Hippocampal formation (tissue), 2 donors: ENCODE measurements around the gene MYO10.
"Not testable (repeated sequence)": the region's sequence is repeated elsewhere in the genome, so short reads cannot be mapped to it uniquely, and the experiment has no call there.

Experiments used
- DNase-seq, 2 donors: peaks; one replicate each; lab custom pipeline; 2025; lab: John Stamatoyannopoulos, UW

MYO10 gene

DNA sequence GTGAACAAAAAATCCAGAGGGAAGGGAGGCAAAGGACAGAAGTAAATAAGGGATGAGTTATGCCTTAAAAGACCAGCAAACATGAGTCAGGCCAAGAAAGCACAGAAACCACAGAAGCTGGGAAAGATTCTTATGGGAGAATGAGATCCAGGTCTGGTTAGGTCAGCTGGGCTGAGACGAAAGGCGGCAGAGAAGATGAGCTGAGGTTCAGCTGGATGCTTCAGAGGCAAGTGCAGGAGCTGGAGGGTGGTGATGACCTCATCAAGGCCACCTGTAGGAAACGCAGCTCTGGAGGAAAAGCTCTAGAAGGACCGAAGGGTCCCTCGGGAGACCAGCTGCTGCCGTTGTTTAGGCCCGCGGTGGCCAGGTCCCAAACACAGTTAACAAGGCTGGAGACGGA, 152.0 kb downstream of the MYO10 start:
- no peak for DNase-seq

DNA sequence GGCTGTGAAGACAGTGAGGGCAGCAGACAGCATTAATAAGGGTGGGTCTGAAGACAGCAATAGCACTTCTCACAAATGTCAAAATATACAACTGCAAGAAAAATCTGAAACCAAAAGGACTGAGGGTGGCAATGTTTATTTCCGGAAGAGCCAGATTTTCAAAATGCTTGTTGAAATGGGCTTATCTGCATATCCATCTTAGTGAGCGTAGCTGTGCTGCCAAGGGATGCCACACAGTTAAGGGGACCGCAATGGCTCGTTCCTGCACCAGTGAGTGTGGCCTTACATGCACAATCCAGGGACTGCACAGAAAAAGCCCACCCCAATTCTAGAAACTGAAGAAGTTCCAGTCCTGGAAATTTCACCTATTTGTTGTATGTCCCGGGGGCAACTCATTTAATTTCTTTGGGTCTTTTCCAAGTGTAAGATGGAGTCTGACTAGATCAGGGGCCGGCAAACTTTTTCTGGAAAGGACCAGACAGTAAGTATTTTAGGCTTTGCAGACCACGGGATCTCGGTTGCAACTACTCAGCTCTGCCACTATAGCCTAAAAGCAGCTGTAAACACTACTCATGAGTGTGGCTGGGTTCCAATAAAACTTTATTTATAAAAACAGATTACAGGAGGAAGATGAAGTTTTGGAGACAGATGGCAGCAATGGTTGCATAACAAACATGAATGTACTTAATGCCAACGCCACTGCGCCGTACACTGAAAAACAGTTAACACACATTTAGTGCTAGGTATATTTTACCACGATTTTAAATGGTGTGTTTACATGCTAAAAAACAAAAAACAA, 154.1 kb downstream of the MYO10 start:
- DNase-seq: no peak

DNA sequence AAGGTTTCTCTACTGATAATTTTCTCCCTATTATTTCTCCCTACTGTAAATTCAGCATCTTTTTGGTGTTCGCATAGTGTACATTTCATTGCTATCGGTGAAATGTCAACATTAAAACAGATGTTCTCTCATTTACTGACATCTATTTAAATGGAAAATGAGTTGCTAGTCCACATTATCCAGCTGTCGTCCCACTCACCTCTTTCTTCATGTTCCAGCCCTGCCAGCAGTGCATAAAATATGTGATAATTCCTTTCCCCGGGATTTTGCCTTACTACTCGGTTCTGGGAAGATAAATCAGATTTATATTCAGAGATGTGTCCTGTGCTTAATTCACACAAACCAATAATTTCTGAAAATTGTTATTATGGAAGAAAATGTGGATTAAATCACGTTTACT, 155.8 kb downstream of the MYO10 start:
- DNase-seq: no peak

DNA sequence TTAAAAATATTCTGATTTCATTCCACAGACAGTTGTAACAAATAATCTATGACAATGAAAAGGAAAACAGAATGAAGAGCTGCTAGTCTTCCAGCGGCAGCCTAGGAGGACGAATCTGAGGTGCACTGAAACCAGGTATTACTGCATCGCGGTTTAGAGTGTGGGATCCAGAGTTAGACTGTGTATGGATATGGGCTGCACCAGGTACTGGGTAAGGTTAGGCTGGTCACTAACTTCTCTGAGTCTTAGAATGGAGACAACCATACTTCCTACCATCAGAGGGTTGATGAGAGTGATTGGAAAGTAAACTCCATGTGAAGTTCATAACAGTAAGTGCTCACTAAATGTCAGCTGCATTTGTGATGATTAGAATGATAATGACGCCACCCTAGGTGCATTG, 158.7 kb downstream of the MYO10 start:
- no peak for DNase-seq

DNA sequence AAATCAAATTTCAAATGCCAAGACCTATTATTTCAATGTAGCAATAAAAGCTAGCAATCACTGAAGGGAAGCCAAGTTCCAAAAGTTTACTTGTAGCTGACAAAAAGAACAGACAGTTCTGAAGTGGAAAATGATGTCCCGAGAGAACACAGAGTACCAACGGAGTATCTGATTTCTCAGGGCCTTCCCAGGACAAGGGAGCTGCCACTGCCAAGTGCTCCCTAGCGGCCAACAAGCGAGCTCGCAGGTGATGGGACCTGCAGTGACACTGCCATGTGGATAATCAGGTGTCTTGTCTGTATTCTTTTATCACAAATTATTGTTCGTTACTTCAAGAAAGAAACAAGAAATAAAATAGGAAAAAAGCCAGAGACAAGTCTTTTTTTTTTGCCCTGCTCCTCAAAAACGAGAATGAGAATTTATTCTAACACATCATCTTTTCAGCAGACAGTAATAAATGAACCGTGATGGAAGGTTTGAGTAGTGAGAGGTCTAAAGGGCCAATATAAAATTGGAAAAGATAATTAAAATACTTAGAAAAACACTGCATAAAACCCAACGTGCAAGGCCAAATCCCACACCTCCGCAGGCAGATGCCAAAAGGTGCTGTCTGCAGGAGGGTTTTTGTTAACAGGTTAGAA, 159.4 kb downstream of the MYO10 start:
- DNase-seq: peak; percentile 47 to 51

DNA sequence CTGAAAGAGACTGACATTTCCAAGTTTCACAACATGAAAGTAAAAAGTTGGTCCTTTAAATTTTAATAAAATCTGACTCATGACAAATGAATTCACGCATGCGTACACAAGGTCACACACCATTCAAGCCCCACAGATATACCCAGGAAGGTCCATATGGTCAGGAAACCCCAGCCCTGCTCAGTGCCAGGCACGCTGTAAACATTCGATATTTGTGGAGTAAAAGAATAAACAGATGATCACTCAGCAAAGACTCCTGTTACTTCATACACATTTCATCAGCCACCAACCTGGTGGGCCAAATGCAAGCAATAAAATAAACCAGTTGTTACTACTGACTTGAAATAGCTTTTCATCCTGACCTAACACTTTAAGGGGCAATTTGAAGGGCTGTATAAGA, 161.3 kb downstream of the MYO10 start:
- no peak for DNase-seq

DNA sequence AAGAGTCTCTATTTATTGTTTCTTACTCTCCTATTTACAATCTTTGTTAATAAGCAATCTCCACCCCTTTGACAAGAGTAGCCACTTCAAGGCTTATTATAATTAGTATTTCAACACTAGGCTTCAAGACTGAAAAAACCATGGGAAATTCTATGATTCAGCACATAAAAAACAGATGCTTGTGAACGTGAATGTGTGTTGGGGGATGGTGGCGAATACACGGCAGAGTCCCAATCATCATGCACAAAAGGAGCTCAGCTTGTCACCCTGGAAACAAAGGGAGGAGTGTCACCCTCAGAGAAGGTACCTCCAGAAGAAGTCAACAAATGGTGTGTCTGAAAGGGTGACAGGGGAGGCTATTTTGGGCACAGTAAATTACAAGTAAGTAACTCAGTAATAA, 162.1 kb downstream of the MYO10 start:
- no peak for DNase-seq

DNA sequence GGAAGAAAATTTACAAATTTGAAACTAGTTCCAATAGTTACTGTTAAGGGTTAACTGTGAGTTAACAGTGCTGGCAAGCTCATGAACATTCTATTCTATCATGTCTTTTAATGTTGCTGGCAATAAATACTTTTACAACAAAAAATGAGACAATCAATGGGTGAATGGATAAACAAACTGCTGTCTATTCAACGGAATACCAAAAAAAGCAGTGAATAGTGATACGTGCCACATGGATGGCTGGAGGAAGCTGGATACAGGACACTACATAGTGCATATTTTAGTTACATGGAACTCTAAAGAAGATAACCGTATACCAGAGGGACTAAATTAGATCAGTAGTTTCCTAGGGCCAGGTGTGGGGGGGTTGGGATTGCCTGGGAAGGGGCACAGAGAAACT, 163.5 kb downstream of the MYO10 start:
- DNase-seq: no peak

DNA sequence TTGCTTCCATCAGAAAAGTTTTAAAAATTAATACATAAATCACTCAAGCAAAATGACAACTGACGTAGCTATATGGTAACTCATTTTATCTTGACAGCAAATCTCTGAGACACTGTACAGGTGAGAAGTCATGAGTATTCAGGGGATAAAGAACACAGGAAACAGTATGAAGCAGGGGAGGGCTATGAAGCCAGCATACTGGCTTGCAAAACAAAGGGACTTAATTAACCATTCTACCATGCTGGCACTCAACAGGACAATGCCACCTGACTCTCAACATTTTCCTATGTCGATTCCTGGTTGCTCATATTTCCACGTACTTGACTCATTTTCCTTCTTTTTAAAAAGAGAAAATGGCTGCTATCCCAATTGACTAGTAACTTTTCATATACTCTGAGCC, 167.9 kb downstream of the MYO10 start:
- DNase-seq: no peak

DNA sequence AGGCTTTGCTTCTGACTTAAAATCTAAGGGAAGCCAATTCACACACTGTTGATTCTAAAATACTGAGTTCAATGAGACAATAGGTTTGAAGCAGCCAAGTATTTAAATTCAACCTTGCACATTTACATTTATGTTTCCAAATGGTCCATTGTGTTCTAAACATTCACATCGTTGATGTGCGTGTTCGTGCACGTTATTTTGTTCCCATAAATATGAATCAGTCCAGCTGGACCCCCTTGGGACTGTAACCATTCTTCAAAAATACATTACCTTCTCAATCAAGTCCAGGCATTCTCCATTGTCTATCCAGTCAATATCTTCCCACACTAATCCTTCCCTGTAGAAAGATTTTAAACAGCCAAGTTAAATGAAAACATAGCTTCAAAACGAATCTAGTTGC, 172.9 kb downstream of the MYO10 start:
- no peak for DNase-seq

DNA sequence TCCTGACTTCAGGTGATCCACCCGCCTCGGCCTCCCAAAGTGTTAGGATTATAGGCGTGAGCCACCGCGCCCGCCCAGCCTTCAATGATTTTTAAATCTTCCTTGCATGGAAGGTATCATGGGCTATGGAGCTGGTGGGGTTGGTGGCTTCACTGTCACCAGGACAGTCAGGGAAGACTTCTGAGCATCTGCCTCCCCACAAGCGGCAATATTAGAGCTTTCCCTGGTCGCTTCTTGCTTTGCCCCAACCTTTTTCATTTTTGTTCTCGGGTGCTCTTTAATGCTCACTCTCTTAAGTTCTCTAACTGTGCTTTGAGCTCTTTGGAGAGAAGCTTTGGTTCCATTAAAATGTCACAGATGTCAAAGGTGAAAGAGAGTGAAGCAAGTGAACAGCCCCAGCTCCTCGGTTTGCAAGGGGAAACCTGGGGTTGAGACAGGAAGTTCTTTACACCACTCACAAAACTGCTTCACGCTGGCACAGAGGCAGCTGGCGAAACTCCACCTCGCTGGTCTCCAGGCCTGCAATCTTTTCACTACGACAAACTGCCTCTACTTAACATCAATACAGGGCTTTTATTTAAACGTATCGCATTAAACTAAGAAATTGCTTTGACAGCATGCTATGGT, 176.8 kb downstream of the MYO10 start:
- no peak for DNase-seq

DNA sequence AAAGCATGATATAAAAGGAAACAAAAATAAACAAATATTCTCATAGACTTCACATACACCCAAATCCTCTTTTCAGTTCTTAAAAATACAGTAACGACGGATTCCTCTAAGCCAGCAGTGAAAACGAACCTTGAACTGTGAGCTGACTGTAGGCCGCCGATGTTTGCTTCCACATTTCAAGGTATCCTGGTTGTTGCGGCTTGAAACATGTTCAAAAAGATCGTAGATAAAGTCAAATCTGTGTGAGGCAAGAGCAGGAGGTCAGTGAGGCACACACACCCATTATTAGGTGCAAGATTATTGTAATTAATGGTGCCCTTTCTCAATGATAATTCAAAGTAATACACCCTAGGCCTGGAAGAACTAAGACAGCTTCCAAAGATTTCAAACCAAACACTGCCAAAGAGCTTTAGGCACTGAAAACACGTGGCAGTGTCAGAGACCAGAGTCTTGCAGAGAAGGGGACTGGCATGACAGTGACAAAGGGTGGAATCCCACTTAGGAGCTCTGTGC, 178.0 kb downstream of the MYO10 start:
- DNase-seq: no peak

DNA sequence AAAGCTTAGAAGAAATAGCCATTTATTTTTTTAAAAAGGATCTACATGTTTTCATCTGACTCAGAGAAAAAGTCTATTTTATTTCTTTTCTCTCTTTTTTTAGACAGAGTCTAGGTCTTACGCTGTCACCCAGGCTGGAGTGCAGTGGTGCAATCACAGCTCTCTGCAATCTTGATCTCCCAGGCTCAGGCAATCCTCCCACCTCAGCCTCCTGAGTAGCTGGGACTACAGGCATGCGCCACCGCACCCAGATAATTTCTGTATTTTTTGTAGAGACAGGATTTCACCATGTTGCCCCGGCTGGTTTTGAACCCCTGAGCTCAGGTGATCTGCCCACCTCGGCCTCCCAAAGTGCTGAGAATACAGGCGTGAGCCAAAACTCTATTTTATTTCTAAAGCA, 178.5 kb downstream of the MYO10 start:
- not testable (repeated sequence) for DNase-seq

DNA sequence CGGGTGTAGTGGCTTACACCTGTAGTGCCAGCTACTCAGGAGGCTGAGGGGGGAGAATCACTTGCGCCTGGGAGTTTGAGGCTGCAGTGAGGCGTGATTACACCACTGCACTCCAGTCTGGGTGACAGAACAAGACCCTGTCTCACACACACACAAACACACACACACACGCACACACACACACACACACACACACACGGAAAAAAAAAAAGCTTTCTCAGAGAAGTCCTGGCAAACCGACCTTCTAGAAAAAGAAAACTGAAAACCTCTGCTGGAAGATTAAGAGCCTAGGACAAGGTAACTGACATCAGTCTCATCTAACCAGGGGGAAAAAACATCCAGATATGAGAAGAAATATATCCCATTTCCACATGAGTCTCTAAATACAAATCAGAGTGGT, 178.9 kb downstream of the MYO10 start:
- no peak for DNase-seq

DNA sequence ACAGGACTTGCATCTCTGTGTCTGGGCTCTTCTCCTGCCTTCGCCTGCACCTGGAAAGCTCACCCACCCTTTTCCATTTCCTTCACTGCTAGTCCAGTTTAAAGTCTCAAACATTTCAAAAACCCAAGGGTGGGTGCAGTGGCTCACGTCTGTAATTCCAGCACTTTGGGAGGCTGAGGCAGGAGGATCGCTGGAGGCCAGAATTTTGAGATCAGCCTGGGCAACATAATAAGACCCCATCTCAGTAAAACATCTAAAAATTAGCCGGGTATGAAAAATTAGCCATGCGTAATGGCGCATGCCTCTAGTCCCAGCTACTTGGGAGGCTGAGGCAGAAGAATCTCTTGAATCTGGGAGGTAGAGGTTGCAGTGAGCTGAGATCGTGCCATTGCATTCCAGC, 179.4 kb downstream of the MYO10 start:
- DNase-seq: no peak

DNA sequence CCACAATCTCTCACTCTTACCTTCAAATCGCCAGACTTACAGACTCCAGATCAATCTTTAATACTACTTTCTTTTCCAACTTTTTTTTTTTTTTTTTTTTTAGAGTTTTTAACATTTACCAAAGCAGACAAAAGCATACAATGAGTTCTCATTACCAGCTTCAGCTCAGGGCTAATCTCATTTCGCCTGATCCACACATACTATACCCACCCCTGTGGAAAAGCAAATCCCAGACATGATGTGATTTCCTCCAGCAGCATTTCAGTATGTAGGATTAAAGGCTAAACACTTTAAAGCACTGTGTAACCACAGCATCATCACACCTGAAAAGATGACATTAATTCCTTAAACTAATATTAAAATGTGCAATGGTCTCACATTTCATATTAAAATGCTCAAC, 180.4 kb downstream of the MYO10 start:
- DNase-seq: no peak

DNA sequence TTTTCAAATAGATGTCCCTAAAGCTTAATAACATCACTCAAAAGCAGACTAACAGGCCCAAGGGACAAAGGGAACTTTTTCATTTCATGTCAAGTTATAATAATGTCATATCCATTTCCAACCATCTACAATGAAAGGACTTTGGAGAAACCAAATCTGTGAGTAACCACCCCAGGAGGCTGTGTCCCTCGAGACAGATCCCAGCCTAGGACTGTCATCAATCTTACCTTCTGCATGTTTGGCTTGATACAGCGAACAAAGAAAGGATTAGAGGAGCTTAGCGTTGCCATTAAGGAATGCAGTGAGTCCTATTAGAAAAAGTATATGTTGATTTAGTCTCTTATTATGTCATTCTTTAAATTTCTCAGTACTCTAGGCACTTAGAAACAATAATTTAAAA, 181.5 kb downstream of the MYO10 start:
- no peak for DNase-seq

DNA sequence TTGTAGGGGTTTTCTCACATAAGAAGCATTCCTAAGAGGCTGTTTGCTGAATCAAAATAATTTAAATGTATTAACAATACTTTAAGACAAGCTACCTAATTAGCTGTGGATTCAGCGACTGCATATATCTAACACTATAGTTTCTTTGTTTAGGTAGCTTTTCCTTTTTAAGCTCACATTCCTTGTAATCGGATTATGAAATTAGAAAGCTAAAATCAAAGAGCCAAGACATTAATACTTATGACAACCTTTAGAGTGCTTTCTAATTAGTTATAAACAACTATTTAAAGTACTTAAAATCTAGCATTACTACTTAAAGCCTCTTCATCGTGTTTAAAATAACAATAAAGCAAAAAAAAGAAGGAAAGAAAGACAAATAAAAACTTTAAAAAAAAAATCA, 182.0 kb downstream of the MYO10 start:
- no peak for DNase-seq

DNA sequence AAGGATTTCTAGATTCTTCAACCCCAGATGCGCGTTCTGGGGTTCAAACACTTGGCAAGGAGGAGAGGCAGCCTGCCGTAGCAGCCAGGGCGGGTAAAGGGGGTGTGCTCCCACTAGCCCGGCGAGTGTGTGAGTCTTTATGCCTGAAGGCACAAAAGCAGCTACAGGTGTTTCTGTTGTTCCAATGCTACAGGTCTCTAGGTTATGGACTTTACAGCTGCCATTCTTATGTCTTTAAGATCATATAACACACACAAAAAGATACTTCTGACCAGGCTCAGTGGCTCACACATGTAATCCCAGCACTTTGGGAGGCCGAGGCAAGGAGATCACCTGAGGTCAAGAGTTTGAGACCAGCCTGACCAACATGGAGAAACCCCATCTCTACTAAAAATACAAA, 185.6 kb downstream of the MYO10 start:
- no peak for DNase-seq

DNA sequence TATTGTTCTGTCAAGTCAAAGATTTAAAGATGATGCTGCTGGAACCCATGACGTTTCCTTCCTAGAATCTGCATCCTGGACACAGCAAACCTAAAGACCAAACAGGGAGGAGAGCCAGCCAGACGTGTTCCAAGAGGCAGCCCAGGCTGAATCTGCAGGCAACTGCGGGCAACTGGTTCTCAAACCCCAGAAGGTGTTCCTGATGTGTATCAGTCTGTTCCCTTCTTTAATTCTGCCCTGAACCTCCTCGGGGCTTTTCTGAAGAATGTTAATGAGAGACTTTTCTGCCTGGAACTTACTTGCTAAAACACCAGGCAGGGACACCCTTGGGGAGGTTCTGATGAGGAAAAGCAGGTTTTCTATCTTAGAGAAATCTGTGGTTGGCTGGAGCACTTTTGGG, 186.5 kb downstream of the MYO10 start:
- DNase-seq: no peak

DNA sequence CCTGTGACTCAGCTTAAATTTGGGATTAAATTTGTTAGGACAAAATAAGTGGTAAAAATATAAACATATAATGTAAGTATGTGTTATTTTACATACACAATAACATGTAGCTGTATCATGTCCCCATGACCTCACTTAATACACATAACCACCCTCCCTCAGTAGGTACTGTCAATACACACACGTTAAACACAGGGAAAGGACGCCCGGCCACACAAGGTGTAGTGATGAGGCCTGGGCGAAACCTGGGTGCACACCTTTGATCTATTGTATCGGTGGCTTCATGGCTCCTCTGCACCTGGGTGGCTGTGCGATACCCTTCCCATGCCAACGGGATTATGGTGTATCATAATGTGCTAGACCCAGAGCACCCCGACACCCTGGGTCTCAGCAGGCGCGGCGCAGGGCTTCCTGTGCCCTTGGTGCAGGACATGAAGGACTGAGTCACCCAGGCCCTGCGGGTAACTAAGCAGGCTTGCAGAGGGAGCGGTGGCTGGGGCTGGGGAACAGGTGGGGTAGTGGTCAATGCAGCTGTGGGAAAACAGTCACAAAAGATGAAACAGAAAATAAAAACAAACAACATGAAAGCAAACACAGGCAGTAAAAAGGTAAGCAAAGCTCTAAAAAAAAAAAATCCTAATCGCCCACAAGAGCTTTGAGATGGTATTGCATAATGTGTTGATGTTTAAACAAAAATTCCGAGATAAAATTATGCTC, 191.8 kb downstream of the MYO10 start:
- no peak for DNase-seq

DNA sequence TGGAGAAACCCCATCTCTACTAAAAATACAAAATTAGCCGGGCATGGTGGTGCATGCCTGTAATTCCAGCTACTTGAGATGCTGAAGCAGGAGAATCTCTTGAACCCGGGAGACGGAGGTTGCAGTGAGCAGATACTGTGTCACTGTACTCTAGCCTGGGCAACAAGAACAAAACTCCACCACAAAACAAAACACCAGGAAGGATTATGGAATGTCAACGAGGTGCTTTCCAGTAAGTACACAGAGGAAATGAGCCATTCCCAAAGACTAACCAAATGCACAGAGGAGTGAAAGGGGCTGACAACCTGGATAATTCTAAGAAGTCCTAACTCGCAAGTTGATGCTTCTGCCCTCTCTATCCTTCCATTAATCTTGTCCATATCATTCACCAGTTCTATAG, 193.2 kb downstream of the MYO10 start:
- no peak for DNase-seq
